Measurements from ENCODE around the gene OLIG2. TPM values are rescaled to one million over a fixed set of nuclear protein-coding genes. Genes with fewer than 3 reads are reported as not detected.

The OLIG2 gene
- total RNA-seq, 4 donors from 2014 or later: not detected

GRCh38 chr21:33063375-33063883, 37.7 kb downstream of the OLIG2 start:
- DNase-seq (ENCODE audit: low spot score) (no peak), ATAC-seq (ENCODE audit: low FRiP score) (no peak)
- no peak for TF ChIP-seq CTCF (IDR thresholded peaks at IDR 0.05)

- ATAC-seq (ENCODE audit: low FRiP score): no peak
- no peak for TF ChIP-seq CTCF (IDR thresholded peaks at IDR 0.05)
- DNase-seq (ENCODE audit: low spot score): no peak
Measured at GRCh38 chr21:33063907-33064622, 38.3 kb downstream of the OLIG2 start.

- ATAC-seq (ENCODE audit: low FRiP score): no peak
- TF ChIP-seq CTCF (IDR thresholded peaks at IDR 0.05): no peak
- DNase-seq (ENCODE audit: low spot score): no peak
Measured at GRCh38 chr21:33064623-33065390, 39.1 kb downstream of the OLIG2 start.

GRCh38 chr21:33067043-33067442, 41.3 kb downstream of the OLIG2 start:
- DNase-seq (ENCODE audit: low spot score): no peak
- ATAC-seq (ENCODE audit: low FRiP score): no peak
- no peak for TF ChIP-seq CTCF (IDR thresholded peaks at IDR 0.05)

- DNase-seq (ENCODE audit: low spot score) (no peak), ATAC-seq (ENCODE audit: low FRiP score) (no peak)
- TF ChIP-seq CTCF (IDR thresholded peaks at IDR 0.05): no peak
Measured at GRCh38 chr21:33067457-33067856, 41.7 kb downstream of the OLIG2 start.

GRCh38 chr21:33069243-33069642, 43.5 kb downstream of the OLIG2 start:
- DNase-seq (ENCODE audit: low spot score) (no peak), ATAC-seq (ENCODE audit: low FRiP score) (no peak)
- TF ChIP-seq CTCF (IDR thresholded peaks at IDR 0.05): no peak
